NCI-H1105 (cell line): Measurements from ENCODE around the gene UBAC2.

Source experiments
- DNase-seq: peaks from one replicate; lab custom pipeline; 2025; lab: John Stamatoyannopoulos, UW

UBAC2 gene

GRCh38 chr13:99271249-99271648 is 70.6 kb downstream of the UBAC2 start:
- DNase-seq: no peak

DNA sequence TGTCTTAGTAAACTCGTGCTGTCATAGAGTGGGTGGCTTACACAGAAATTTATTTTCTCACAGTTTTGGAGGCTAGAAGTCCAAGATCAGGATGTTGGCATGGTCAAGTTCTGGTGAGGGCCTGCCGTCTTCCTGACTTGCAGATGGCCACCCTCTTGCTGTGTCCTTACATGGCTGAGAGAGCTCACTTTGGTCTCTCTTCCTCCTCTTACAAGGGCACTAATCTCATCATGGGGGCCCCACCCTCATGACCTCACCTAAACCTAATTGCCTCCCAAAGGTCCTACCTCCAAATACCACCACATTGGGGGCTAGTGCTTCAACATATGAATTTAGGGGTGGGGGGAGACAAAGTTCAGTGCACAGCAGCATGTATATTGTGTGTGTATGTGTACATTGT is 71.8 kb downstream of the UBAC2 start:
- no peak for DNase-seq

- no peak for DNase-seq
These were observed 72.5 kb downstream of the UBAC2 start for GRCh38 chr13:99273128-99273527.

GRCh38 chr13:99275093-99275469 is 74.4 kb downstream of the UBAC2 start:
- no peak for DNase-seq

DNA sequence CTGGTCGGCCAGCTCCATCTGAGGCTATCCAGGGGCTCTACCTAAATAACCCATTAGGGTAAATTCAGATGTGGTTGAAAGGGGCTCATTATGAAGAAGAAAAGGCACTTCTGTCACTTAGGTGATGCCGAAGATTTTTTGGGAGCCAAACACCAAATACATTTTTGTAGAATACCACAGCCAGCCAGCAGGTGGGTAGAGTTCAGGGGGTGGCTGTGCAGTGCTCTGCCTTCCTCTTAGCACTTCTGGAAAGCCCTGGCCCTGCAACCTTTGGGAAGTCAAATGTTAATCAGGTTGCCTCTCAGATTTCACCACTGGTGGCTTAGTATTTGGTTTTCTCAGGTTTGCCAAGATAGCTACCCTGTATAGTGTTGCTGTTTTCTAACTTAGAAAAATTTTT is 76.1 kb downstream of the UBAC2 start:
- no peak for DNase-seq

- no peak for DNase-seq
These were observed 77.0 kb downstream of the UBAC2 start for GRCh38 chr13:99277629-99278028.

DNA sequence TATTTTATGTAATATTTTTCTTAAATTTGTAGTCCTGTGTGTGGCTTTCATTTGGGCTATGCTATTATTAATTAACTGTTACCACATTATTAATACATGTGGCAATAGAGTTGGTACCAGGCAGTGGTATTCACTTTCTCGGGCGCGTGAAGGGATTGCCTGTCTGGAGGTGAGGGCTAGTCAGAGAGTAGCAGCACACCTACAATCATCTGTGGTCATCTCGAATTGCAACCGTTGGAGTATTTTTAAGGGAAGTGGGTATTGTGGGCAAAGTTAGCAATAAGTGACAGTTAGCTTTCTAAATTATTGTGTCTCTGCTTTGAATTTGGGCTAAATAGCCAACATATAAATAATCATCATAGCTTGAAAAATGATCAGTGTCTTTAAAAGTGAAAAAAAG is 77.5 kb downstream of the UBAC2 start:
- no peak for DNase-seq

DNA sequence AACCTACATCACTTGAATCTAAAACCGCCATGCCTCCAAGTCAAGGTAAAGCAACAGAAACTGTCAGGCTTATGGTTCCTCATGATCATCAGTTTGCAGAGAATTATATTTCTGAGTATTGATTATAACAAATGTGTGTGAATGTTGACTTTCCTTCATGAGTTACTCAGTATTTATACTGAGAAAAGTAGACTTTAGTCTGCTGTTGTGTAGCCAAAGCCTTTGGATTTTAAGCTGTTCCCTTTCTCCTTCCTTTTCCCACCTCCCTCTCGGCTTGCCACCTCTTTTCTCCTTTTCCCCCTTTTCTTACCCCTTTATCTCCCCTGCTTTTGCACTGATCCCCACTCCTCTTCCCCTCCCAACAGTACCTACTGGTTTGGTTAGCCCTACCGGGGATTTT is 78.2 kb downstream of the UBAC2 start:
- no peak for DNase-seq

DNA sequence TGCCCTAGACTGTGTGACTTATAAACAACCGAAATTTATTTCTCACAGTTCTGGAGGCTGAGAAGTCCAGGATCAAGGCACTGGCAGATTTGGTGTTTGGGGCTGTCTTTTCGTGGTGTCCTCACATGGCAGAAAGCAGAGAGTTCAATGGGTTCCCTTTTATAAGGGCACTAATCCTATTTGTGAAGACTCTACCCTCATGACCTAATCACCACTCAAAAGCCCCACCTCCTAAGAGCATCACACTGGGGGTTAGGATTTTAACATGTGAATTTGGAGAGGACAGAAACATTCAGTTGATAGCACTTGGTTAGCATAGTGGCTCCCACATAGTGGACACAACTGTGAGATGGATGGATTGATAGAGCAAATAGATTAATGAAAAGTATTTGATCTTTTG is 79.0 kb downstream of the UBAC2 start:
- no peak for DNase-seq

- DNase-seq: no peak
These were observed 79.5 kb downstream of the UBAC2 start for GRCh38 chr13:99280166-99280565.

- DNase-seq: no peak
These were observed 81.2 kb downstream of the UBAC2 start for GRCh38 chr13:99281811-99282263.

DNA sequence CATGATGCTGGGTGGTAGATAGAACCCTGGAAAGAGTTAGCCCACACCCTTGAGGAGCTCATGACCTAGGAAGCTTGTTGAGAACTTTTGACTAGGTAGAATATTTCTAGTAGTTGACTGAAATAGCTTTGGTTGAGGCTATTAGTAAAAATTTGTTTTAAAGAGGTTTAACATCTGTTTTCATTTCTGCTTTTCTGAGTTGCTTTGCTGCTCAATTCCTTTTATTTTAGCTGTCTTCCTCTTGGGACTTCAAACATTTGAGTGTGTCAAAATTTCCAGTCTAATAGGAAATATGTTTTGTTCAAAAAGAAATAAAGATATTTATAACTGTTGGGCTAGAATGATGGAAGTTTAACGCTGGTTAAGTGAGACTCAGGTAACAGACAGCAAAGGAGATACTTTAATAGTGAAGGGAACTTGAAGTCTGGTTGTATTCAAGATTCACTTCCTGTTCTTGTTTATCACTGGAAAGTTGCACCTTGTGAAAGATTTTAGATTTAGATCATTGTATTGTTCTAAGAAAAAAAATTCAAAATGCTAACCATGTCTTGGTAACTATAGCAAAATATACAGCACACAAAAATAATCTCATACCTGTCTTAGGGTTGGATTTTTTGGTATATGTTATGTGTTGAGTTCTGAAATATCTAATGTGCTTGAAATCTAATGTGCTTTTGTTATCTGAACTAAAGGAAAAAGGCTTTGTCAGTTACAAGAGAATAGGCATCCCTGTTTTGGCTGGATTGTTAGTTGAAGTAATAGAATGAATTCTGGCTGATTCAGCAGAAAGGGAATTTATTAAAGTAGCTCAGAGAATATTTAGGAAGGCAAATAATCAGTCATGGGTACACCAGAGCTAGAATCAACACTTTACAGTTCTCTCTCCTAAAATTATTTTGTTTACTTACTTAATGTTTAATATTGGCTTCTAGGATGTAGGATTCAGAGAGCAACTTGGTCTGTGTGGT is 81.9 kb downstream of the UBAC2 start:
- DNase-seq: no peak

DNA sequence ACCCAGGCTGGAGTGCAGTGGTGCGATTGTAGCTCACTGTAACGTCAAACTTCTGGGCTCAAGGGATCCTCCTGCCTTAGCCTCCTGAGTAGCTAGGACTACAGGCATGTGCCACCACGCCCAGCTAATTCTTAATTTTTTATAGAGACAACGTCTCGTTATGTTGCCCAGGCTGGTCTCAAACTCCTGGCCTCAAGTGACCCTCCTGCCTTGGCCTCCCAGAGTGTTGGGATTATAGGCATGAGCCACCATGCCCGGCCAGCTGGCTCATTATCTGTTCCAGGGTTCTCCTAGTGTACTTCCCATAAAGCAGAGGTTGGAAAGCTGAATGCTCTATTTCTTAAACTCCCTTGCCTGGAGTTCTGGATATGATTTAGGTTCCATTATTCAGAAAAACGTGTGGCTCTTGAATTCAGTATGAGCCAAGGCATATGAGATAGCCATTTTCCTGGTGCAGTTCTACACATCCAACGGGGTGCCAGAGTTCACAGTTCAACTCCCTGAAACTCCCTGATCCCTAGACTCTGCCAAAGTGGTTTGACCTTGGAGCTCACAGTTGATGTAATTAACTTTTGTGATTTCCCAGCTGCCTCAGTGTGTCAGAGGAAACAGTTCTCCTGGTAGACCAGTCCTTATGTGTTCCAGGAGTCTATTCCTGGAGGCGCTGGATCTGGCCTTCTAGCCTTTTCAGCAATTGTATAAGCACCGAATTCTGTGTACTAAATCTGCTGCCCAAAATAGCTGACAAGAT is 85.0 kb downstream of the UBAC2 start:
- DNase-seq: no peak

DNA sequence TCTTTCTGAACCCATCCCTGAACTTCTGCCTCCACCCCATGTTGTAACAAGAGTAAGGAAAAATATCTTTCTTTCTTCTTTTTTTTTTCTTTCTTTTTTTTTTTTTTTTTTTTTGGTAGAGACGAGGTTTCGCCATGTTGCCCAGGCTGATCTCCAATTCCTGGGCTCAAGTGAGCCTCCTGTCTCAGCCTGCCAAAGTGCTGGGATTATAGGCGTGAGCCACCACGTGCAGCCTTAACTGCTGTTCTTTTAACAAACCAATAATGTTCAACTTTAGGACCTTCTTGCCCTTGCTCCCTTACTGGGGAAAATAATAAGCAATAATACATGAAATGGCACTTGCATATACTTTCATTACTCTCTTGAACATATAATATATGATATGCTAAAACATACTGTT is 86.9 kb downstream of the UBAC2 start:
- DNase-seq: no peak

GRCh38 chr13:99288089-99288488 is 87.4 kb downstream of the UBAC2 start:
- no peak for DNase-seq

DNA sequence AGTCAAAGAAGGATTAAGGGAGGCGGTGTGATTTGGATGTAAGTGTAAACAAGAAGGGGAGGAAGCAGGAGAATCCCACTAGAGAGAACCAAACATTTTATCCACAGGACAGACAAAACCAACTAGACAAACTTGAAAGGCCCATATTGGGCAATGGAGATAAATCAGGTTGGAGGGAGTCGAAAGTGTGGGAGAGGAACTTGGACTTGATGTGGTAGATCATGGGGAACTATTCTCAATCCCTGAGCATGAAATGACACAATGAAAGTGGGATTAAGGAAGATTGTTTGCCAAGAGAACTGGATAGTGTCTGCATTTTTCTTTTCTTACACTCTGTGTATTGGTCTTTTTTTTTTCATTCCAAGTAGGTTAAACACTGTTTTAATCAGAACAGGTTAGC is 88.6 kb downstream of the UBAC2 start:
- DNase-seq: no peak

DNA sequence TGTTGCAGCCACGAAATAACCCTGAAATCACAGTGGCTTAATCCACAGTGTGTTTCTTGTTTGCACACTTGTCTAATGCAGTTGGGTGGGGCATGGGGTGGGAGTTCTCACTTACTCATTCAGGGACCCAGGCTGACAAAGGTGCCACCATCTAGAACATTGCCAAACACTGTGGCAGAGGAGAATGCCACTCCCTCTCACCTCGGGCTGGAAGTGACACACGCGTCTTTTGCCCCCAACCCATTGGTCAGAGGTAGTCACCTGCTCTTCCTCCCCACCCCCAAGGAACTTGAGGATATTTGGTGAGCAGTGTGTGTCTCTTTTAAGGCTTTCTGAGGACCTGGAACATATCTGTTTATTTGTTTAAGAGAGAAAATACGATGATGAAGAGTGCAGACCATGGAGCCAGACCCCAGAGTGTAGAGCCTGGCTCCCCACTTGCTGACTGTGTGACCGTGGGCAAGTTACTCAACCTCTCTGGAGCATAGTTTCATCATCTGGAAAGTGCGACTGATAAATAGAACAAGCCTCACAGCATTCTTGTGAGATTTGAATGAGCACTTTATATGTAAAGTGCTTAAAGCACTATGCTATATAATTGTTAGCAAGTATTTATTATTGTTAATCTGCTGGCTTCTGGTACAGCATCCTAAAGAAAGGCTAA is 89.2 kb downstream of the UBAC2 start:
- no peak for DNase-seq

GRCh38 chr13:99290894-99291293 is 90.2 kb downstream of the UBAC2 start:
- no peak for DNase-seq

- no peak for DNase-seq
These were observed 92.5 kb downstream of the UBAC2 start for GRCh38 chr13:99293178-99293577.

GRCh38 chr13:99294198-99294597 is 93.5 kb downstream of the UBAC2 start:
- no peak for DNase-seq

GRCh38 chr13:99294958-99295357 is 94.3 kb downstream of the UBAC2 start:
- DNase-seq: no peak

DNA sequence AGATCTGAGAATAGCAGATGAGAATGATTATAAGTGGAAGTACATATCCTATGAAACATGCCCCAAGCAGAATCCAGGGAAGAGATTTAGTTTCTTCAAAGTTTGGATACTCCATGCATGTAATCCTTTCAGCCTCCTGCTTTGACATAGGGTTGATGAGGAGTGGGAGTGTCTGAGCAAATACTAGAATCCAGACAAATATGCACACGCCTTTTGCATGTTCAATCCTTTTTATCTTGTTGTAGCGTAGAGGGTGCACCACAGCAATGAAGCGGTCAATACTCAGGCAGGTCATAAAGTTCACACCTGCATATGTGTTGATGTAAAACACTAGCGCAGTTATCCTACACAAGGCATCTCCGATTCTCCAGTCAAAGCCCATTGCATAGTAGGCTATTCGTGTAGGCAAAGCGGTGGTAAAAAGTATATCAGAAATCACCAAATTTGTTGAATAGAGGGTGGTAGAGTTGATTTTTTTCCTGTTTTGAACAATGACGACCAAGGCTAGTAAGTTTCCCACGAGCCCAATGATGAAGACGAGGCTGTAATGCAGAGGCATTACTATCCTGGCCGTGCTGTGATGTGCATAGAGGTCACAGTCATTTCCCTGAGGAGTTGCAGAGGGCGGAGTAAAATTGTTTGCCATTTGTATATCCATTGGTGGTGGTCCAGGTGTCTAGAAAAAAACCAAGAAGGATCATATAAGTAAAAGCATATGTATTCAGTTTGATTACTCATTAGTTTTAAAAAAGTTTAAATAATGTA is 95.0 kb downstream of the UBAC2 start:
- DNase-seq: no peak
